ENCODE measurements around the gene TOLLIP.
"Not testable (repeated sequence)": the region's sequence is repeated elsewhere in the genome, so short reads cannot be mapped to it uniquely, and the experiment has no call there.

TOLLIP gene

GRCh38 chr11:1281974-1282365 is 27.5 kb downstream of the TOLLIP start:
- no peak for DNase-seq (ENCODE audit: low spot score)

GRCh38 chr11:1281326-1281973 is 28.0 kb downstream of the TOLLIP start:
- DNase-seq (ENCODE audit: low spot score) = no peak

DNA sequence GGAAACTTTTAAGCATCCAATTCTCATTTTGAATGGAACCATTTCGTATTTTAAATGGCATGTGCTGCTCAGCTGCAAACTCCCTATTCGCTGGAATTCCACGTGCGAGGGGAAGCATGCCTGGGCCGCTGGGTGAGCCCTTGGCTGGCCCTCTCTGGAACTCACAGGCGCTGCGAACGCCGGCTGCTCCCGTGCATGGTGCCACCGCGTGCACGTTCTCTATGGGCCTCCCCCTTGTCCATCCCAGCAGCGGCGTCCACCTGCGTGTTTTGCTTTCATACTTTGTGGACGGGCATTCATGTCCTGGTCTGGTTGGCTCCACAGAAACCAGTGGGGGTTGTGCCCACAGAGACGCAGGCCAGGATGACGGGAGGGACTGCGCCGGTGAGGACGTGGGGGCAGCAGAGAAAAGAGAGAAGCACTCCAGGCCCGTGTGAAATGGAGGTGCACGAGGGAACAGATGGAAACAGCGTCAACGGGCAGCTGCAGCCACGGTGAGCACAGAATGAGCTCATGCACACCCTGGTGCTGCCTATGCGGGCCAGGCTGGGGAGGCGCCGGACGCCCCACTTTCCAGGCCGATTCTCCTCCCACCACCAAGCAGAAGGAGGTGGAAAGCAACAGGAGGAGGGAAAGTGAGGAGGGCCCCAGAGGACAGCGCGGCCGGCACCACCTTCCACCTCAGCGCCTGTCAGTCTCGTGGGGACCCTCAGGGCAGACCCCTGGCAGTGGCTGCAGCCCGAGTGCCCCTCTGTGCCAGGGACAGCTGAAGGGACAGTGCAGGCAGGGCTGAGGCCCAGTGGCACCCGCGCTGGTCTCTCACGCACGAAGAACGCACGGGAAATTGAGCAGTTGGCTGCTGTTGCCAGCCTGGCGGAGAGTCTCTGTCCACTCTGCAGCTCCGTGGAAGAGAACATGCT is 29.1 kb downstream of the TOLLIP start:
- DNase-seq (ENCODE audit: low spot score) = no peak

DNA sequence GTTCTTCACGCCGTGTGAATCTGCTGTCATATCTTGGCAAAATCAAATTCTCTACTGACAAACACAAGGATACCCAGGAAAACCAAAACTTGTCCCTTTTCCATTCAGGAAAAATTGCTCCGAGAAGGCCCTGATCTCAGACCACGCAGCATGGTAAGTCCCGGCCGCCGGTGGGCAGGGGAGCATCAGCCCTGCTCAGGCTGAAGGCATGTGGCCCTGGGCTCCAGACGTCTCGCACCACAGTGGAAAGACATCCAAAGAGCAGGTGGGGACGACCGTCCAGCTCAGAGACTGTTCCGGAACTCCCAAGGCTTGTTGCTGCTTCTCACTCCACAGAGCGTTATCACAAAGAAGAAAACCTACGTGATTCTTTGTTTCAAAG is 29.8 kb downstream of the TOLLIP start:
- DNase-seq (ENCODE audit: low spot score) = no peak

GRCh38 chr11:1278766-1279673 is 30.4 kb downstream of the TOLLIP start:
- DNase-seq (ENCODE audit: low spot score) = no peak

GRCh38 chr11:1277936-1278512 is 31.4 kb downstream of the TOLLIP start:
- DNase-seq (ENCODE audit: low spot score) = no peak

DNA sequence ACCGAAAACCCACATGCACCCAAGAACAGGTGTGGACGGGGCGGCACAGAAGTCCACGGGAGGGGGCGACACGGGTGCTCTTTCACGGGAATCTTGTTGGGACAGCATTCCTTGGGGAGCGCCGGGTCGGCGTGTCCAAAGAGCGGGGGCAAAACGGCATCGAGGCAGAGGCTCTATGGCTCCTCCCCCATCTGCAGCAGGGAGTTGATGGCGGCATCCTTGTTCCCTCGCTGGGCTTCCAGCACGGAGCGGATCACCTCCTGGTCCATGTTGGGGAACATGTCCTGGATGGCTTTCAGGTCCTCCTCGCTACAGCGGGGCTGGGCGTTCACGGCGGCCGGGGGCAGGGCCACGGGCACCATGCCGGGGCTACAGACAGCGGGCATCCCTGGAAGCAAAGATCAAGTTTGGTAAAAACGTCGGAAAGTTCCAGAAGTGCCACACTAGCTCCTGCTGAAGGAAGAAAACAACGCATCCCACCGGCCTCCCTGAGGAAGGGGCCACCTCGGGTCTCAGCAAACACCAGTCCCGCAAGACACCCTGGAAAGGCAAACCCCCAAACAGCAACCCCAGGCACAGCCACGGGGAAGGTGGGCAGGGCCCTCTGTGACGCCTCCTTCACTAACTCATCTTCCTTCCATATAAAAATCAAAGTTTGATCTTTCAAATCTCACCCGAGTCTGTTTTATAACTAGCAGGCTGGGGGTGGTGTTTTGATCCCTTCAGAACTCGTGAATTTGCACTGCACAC is 32.4 kb downstream of the TOLLIP start:
- no peak for DNase-seq (ENCODE audit: low spot score)

DNA sequence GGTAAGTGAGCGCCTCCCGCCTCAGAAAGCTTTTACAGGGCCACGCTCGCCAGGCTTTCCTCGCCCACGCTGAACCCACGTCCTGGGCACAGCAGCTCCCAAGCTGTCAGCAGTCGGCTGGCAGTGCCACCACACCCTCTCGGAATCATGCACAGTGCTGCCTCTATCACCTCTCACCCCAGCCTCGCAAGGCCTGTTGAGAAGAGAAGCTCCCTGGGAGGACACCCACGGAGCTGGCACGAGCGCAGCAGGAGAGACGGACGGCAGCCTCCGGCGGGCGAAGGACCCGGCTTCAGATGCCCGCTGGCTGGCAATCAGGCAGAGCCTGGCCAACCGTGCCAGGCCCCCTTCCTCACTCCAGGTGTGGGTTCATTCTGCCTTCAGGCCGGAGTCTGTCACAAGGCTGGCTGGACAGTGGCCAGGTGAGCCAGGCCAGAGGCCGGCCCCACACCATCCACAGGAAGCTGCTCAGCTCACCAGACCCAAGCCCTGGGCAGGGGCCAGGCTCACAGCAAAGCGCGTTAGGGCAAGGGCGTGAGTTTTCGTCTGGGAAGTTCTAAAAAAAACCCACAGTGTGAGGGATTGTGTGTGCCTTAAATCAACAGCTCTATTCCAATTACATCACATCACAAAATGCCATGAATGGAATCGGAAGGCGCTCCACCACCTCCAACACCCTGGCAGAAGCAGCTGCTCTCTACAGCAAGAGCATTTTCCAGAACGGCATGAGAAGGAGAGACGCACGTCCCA is 33.2 kb downstream of the TOLLIP start:
- DNase-seq (ENCODE audit: low spot score) = no peak

DNA sequence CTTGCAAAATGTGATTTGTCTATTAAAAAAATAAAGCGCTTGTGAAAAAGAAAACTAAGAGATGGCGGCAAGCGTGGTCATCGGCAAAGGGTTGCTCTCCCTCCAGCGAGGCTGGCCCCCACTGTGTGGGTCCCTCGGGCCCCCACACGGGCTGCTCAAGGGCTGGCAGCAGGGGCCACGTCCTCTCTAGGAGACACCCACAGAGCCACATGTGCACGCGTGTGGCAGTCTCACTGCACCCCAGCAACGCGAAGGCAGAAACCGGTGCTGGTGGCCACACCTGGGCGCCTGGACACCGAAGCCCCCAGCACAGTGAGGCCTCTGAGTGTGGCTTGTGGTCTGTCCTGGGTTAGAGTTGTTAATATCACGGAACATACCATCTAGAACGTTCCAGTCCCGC is 34.4 kb downstream of the TOLLIP start:
- no peak for DNase-seq (ENCODE audit: low spot score)

GRCh38 chr11:1274501-1274900 is 34.9 kb downstream of the TOLLIP start:
- no peak for DNase-seq (ENCODE audit: low spot score)

DNA sequence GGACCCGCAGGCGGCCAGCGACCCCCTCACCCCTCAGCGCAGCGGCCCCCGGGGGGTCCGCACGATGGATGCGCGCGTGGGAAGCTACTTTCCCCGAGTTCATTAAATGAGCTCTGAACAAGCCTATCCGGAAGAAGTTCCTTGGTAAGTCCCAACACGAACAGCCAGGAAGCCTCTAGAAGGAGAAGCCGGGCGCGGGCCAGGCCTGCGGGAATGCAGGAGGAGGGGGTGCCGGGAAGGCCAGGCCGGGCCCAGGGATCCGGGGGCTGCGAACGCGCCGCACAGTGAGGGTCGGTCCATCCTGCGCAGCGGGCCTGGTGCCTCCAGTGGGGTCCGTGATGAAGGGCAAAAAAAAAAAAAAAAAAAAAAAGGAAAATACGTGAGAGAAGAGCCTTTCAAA is 36.9 kb downstream of the TOLLIP start:
- no peak for DNase-seq (ENCODE audit: low spot score)

DNA sequence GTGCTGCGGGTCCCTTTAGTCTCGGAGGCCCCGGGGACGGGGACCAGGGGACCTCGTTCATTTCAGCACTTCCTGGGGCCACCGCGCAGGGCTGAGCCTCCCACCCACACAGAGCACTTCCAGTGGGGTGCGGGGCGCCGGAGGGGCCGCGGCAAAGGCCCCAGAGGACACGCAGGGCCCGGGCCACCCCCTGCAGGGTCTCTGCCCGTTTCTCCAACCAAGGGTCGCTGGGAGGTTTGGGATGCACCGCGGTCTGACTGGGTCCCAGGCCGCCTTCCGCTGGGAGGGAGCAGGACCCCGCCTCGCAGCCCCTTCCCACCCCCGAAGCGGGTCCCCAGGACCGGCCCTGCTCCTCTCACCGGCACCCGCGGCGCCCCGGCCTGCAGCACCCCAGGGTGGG is 37.5 kb downstream of the TOLLIP start:
- no peak for DNase-seq (ENCODE audit: low spot score)

DNA sequence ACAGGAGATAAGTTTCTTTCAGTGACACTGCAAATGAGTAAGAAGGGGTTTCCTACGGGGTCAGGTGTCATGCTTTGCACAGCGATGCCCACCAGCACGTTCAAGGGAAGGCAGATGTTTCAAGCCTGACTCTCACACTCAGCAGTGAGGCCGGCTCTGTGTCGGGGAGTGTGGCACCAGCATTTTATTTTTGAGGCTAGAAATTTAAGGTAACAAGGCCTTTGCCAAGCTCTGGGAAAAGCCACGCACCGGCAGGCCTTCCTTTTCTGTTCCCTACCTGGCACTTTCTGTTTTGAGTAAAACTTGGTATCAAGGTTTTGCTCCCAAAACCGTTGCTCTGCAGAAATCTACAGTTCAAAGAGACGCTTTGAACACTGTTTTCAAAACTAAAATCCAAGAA is 38.0 kb downstream of the TOLLIP start:
- no peak for DNase-seq (ENCODE audit: low spot score)

- peak; percentile 47 for DNase-seq (ENCODE audit: low spot score)
Observed at GRCh38 chr11:1271002-1271401, 38.4 kb downstream of the TOLLIP start.

DNA sequence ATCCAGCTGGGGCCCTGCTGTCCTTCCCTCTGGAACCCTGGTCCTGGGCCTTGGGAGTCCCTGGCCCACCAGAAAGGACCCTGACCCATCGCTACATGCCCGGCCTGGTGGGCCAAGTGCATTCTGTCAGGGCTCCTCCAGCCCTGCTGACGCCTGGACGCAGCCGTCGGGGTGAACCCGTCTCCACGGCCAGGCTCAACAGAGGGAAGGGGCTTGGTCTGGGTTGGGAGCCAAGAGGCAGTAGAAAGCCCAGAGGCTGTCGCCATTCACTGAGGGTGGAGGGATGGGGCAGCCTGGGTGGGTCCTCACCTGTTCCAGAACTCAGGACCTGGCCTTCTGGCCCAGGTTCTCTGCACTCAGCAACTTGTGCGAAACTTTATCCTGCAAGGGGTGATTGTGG is 39.0 kb downstream of the TOLLIP start:
- no peak for DNase-seq (ENCODE audit: low spot score)

DNA sequence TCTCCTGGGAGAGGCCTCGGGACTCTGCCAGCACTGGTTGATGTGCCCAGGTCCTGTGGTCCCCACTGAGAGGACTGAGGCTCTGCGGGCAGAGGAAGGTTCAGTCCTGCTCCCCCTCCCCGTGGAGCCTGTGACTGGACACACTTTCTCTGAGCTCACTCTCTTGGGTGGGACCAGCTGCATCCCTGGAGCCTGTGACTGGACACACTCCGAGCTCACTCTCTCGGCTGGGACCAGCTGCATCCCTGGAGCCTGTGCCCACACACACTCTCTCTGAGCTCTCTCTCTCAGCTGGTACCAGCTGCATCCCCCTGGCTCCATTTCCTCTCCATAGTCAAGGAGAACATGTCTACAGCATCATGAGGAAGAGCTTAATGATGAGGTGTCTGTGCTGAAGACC is 39.5 kb downstream of the TOLLIP start:
- DNase-seq (ENCODE audit: low spot score) = no peak

- no peak for DNase-seq (ENCODE audit: low spot score)
Observed at GRCh38 chr11:1267441-1268100, 41.9 kb downstream of the TOLLIP start.

GRCh38 chr11:1266976-1267375 is 42.5 kb downstream of the TOLLIP start:
- not testable (repeated sequence) for DNase-seq (ENCODE audit: low spot score)

DNA sequence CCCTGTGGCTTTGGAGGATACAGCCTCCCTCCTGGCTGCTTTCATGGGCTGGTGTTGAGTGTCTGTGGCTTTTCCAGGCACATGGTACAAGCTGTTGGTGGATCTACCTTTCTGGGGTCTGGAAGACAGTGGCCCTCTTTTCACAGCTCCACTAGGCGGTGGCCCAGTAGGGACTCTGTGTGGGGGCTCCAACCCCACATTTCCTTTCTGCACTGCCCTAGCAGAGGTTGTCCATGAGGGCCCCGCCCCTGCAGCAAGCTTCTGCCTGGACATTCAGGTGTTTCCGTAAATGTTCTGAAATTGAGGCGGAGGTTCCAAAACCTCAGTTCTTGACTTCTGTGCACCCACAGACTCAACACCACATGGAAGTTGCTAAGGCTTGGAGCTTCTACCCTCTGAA is 44.0 kb downstream of the TOLLIP start:
- not testable (repeated sequence) for DNase-seq (ENCODE audit: low spot score)

DNA sequence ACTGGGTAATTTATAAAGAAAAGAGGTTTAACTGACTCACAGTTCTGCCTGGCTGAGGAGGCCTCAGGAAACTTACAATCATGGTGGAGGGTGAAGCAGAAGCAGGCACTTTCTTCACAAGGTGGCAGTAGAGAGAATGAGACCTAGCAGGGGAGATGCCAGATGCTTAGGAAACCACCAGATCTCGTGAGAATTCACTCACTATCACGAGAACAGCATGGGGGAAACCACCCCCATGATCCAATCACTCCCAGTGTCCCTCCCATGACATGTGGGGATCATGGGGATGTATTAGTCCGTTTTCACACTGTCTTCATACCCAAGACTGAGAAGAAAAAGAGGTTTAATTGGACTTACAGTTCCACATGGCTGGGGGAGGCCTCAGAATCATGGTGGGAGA is 45.0 kb downstream of the TOLLIP start:
- DNase-seq (ENCODE audit: low spot score) = not testable (repeated sequence)
